ENCODE data around the gene KANSL3.
"Not testable (repeated sequence)": the region's sequence is repeated elsewhere in the genome, so short reads cannot be mapped to it uniquely, and the experiment has no call there.

KANSL3 gene

DNA sequence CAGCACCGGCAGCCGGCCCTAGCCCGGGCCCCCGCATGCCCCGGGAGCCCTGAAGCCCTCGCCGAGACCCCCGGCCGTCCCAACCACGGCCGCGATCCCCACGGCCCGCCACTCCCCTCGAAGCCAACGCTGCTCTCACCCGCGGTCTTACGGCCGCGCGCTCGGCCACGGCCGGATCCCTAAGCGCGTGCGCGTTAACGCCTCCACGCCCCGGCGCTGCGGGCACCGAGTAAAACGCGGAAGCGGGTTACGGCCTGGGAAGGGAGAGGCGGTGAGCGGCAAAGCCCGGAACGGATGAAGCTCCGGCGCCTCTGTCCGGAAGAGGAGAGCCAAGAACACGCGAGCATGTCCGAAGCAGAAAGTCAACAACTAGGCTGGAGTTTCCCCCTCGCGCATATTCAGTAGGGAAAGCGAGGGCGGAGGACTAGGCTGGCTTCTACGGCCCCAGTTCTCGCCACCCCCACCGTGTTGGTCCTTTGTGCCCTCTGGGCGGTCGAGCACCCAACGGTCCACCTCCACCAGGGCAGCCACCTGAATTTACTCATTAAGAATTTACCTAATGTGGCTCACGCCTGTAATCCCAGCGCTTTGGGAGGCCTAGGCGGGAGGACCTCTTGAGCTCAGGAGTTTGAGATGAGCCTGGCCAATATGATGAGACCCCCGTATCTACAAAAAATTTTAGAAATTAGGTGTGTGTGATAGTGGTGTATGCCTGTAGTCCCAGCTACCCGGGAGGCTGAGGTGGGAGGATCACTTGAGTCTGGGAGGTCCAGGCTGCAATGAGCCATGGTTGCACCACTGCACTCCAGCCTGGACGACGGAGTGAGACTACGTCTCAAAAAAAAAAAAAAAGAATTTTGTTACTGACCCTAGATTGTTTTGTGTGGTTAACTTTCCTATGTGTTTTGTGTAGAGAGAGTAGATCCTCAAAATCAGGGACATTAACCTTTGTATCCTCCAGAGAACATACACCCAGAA lies at the start of gene KANSL3:
Gene KANSL3, minus strand, starts transcription at position 169 of the 978 bp plus-strand sequence. CDS start 1,177 bp downstream, outside the sequence.
- DNase-seq, result peak; percentile 72

DNA sequence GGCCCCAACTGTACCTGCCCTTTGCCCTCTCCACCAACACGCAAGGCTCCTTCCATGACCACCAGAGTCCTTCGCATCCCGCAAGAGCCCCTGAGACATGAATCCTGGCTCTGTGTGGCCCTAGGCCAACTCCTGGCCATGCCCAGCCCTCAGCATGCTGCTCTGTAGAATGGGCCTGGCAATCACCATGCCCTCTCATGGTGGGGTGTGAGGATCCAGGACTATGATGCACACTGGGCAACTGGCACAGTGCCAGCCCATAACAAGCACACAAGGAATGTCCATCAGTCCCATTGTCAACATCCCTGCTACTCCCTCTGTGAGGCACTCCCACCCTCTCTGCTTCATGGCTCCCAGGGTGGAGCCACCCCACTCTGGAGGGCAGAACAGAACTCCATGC lies 49.2 kb upstream of the KANSL3 start:
- DNase-seq, result no peak

DNA sequence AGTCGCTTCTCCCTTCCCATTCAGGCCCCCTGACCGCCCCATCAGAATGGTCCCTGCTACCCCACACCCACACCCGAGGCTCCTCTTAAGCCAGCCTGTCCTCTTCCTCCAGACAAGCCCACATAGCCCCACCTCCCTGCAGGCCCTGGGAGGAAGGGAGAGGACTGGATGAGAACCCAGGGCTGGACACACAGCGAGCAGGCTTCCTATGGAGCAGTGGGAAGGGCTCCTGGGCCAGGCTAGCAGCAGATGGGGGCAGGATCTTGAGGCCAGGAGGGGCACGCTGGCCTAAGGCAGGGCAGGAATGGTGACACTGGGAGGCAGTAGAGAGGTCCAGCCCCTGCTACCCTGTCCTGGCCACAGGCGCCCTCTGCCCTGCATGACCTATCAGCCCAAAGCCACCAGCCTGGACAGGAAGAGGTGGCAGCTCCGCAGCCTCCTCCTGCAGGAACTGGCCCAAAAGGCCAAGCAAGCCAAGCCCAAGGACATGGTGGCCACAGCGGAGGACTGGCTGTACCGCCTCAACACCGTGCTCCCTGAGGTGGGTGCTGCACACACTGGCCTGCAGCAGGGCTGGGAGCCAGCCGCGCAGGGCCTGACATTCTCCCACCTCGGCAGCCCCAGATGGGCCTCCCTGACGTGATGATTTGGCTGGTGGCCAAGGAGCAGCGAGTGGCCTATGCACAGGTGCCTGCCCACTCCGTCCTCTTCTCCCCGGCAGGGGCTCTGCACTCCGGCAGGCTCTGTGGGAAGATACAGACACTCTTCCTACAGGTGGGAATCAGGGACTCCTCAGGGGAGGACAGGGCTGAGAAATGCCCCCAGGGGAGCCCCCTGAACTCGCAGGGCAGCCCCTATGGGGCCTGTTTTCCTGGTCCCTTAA lies 47.7 kb upstream of the KANSL3 start:
- DNase-seq, result no peak

GRCh38 chr2:96684883-96685576 lies 46.9 kb upstream of the KANSL3 start:
- no peak for DNase-seq

GRCh38 chr2:96683972-96684820 lies 46.1 kb upstream of the KANSL3 start:
- no peak for DNase-seq

DNA sequence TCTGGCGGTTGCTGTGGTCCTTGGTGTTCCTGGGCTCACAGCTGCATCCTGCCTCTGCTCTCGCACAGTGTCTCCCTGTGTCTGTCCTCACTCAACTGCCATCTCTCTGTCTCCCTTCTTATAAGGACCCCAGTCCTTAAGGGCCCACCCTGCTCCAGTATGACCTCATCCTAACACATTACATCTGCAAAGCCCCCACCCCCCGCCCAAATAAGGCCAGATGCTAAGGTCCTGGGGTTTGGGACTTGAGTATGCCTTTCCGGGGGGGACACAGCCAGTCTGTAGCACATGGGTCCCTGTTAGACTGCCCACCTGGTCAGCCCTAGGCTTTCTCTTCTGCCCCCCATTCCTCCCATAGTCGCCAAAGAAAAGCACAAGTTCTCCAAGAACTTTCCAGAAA lies 45.2 kb upstream of the KANSL3 start:
- no peak for DNase-seq

DNA sequence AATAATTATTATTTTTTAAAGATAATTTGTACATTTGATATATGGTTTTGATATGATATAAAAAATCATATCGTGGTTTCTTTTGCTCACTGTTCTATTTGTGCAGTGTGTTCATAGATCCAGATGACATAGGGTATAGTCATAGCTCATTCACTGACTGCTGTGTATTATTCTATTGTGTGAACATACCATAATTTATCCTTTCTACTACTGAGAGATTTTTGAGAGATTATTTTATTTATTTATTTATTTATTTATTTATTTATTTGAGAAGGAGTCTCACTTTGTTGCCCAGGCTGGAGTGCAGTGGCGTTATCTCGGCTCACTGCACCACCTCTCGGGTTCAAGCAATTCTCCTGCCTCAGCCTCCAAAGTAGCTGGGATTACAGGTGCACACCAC lies 43.4 kb upstream of the KANSL3 start:
- DNase-seq, result no peak

DNA sequence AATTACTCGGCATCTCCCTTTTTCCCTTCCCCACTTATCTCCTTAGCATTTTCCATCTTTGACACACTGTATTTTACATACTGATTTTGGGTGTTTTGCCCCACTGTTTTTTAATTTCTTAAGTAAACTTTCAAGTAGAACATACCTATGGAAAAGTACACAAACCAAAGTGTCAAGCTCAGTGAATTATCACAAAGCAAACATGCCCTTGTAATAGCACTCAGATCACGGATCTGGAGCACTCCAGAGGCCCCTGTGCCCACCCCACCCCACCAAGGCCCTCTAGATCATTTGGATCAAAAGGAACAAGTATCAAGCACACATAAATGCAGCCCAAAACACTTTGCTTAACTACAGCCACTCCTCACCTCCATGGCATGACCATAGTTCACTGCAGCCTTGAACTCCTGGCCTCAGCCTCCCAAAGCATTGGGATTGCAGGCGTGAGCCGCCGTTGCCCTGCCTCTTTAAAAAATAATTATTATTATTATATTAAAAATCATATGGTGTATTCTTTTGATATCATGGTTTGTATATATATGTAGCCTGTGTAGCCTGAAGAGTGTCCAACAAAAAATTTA lies 42.5 kb upstream of the KANSL3 start:
- DNase-seq, result no peak

- no peak for DNase-seq
These were observed 41.7 kb upstream of the KANSL3 start for GRCh38 chr2:96679848-96680247.

DNA sequence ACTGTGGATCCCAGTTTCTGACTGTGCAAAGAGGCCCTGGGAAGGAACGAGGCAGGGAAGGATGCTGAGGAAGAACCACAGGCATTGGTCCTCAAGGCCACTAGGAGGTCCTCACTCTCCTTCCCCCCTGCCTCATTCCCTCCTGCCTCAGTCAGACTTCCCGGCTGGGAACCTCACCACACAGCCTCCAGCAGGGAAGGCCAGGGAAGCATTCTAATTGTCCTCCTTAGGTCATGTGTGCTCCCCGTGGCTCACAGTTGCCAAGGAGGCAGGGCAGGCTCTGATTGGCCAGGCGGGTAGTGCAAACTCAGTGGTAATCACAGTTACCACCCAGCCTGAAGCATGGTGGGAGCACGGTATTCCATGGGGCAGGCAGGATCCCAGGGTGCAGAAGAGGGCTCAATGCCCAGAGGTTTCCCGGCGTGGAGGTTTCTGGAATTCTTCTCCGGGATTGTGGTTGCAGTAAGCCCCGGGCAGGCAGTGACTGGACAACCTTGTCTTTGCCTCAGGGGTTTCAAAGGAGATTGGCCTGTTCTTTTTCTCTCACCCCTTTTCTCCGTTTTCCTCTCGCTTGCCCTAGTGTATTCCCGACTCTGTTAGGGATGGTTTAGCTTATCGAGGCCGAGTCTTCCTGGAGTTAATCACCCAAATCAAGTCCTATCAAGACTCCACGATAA lies 31.6 kb upstream of the KANSL3 start:
- DNase-seq, result no peak

DNA sequence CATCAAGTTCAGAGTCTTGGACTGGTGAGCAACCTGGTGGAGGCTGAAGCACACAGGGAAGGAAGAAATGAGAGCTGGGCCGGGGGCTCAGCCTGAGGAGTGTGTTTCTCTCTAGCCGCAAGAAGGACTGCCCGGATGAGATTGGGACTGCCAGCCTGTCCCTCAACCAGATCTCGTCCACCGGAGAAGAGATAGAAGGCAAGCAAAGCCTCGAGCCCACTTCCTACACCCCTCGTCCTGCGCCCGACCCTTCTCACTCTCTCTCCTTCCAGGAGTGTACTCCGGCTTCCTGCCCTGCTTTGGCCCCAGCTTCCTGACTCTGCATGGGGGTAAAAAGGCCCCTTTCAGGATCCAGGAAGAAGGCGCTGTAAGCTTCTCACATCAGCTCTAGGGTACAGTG lies 30.7 kb upstream of the KANSL3 start:
- DNase-seq, result no peak

DNA sequence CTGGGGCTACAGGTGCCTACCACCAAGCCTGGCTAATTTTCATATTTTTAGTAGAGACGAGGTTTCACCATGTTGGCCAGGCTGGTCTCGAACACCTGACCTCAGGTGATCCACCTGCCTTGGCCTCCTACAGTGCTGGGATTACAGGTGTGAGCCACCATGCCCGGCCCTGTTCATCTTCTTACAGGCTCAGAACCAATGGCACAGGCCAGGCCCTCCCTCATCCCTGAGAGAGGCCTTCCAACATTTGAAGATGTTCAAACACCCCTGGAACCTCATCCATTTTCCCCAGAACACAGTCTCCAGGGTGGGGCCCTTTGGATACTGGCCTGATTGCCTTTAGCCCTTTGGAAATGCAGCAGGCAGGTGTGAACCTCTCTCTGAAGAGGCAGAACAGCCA lies 27.6 kb upstream of the KANSL3 start:
- DNase-seq, result not testable (repeated sequence)

DNA sequence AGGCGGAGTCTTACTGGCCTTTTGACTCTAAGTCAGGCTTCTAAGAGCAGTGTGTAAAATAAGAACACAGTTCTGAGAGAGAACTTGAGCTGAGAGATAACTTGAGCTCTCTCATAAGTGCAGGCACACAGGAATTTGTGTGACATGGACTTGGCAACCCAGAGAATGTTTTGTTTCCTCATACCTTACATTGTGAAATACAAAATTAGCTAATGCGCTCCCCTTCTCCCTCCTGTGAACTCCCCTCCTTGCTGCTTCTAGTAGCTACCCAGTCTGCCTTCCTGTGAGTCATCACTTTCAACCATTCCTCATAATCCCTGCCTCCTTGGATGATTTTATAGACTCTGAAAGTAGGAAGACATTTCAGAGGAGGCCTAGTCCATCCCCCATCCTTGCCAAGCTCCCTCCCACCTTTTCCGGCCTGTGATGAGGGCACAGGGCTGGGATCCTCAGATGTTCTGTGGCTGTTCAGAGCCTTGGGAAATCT lies 27.0 kb upstream of the KANSL3 start:
- no peak for DNase-seq

DNA sequence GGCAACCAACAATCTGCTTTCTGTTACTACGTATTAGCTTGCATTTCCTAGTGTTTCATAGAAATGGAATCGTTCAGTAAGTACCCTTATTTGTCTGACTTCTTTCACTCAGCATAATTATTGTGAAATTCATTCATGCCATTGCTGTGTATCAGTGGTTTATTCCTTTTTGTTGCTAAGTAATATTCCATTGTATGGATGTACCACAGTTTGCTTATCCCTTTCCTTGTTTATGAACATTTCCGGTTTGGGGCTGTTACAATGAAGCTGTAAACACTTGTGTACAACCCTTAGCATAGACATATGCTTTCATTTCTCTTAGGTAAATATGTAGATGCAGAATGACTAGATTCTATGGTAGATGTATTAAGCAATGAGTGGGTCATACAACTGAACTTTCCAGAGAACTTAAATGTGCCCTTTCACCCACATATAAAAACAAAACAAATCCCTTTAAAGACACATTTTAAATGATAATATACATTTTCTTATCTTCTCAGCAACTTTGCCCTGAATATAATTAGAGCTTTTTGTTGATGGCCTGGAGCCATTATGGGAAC lies 26.3 kb upstream of the KANSL3 start:
- DNase-seq, result no peak

- no peak for DNase-seq
These were observed 25.7 kb upstream of the KANSL3 start for GRCh38 chr2:96663829-96664228.

DNA sequence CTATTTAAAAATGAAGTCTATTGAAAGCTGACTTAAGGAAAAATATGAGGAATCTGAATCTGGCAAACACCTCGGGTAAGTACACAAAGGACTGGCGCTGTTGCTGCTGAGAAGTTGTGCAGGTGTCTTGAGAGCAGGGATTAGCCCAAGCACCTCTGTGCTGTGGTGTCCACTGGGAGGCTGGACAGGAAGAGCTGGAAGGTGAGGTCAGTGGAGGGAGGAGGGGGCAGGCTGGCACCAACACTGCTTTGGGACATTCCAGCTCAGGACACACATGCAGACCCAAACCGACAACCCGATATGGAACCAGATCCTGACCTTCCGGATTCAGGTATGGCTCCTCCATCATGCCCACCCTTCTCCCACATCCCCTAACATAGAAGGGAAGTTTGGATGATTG lies 25.1 kb upstream of the KANSL3 start:
- no peak for DNase-seq

DNA sequence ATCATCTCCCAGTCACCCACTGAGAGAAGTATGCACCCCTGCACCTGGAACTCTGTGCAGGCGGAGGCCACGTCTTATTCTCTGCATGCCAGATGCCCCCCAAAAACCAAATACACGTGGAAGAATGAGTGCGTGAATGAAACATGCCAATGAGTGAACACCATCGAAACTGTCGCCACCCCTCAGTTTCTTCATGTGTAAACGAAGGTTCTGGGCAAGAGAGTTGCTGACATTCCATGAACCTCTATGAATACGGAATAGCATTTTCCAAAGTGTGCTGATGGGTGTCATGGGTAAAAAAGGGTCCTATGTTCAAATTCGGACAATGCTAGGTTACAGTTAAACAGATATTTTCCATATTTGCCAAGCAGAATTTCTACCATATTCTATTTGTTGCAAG lies 24.2 kb upstream of the KANSL3 start:
- DNase-seq, result no peak

DNA sequence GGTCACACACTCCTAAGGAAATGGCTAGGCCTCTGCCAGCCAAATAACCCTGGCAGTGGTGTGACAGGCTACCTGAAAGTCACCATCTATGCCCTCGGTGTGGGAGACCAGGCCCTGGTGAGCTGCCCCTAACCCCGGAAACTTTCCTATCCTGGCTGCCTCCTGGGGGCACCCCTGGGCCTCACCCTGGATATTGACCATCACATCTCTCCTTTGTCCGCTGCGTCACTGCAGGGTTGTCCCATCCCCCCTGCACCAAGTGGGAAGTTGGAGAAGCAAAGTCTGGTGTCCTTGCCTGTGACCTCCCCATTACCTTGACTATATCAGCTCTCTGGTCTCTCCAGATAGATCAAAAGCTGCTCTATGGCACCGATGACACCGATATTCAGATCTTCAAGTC lies 23.2 kb upstream of the KANSL3 start:
- DNase-seq, result no peak

DNA sequence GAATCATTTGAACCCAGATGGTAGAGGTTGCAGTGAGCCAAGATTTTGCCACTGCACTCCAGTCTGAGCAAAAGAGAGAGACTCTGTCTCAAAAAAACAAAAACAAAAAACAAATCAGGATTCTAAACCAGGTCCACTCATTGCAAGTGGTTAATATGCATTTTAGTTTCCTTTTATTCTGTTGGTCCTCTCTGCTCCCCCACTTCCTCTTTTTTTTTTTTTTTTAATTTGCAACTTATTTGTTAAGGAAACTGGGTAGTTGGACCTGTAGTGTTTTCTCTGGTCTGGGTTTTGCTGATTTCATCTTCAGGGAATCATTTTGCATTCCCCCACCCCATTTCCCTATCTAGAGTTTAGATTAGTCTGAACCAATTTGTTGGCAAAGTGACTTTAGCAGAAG lies 18.4 kb upstream of the KANSL3 start:
- no peak for DNase-seq

DNA sequence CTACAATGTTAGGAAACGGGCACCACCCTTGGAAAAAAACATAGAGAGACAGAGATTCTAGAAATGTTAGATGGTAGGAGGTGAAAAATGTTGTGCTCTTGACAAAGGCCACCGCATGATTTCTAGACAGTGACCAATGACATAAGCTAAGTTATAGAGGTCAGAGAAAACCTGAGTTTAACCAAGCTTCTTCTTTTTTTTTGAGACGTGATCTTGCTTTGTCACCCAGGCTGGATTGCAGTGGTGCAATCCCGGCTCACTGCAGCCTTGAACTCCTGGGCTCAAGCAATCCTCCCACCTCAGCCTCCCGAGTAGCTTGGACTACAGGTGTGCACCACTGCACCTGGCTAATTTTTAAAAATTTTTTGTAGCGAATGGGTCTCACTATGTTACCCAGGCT lies 17.4 kb upstream of the KANSL3 start:
- DNase-seq, result no peak

- DNase-seq, result not testable (repeated sequence)
These were observed 16.7 kb upstream of the KANSL3 start for GRCh38 chr2:96654791-96655190.
